ENCODE measurements around the gene TPX2.

- TF ChIP-seq POLR2A (IDR thresholded peaks at IDR 0.05) (no peak), CTCF (IDR thresholded peaks at IDR 0.05) (no peak)
Observed at GRCh38 chr20:31833931-31834521, 94.9 kb downstream of the TPX2 start.

All from Peyer's patch (tissue), 4 donors.